RWPE1 (cell line): ENCODE results near the gene AMELY.

Source experiments
- CTCF ChIA-PET: fragments of 350-600 bp; sonication (Branson Sonifier 250); formaldehyde crosslinking; extraction: SDS; loops from one replicate; lab custom pipeline; 2021; lab: Yijun Ruan, JAX
- POLR2A ChIA-PET: fragments of 400-600 bp; formaldehyde crosslinking; extraction: SDS; loops from one replicate; lab custom pipeline; 2020; ENCODE audit warnings: antibody characterized with exemption; ENCODE audit not compliant: low non-redundant PET; lab: Yijun Ruan, JAX
- DNase-seq: peaks from one replicate; pipeline ENCODE4 v3.0.0; 2012; ENCODE audit warnings: low spot score
- H3K27ac ChIP-seq: fragments of 450-650 bp; 2 replicates; pipeline ENCODE4 v1.5.1; 2017
- TF ChIP-seq, protein P1 (sequence below): fragments of 450-650 bp; conservative IDR thresholded peaks from 2 replicates; pipeline ENCODE4 v1.5.1; 2017; ENCODE audit warnings: low read depth, mild to moderate bottlenecking

The AMELY gene

GRCh38 chrY:6929237-6929636 is 17.7 kb upstream of the AMELY start:
- DNase-seq = no peak
- ChIA-PET CTCF (no interaction called here), POLR2A (no interaction called here)
- TF ChIP-seq, protein P1, sequence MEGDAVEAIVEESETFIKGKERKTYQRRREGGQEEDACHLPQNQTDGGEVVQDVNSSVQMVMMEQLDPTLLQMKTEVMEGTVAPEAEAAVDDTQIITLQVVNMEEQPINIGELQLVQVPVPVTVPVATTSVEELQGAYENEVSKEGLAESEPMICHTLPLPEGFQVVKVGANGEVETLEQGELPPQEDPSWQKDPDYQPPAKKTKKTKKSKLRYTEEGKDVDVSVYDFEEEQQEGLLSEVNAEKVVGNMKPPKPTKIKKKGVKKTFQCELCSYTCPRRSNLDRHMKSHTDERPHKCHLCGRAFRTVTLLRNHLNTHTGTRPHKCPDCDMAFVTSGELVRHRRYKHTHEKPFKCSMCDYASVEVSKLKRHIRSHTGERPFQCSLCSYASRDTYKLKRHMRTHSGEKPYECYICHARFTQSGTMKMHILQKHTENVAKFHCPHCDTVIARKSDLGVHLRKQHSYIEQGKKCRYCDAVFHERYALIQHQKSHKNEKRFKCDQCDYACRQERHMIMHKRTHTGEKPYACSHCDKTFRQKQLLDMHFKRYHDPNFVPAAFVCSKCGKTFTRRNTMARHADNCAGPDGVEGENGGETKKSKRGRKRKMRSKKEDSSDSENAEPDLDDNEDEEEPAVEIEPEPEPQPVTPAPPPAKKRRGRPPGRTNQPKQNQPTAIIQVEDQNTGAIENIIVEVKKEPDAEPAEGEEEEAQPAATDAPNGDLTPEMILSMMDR = no peak
- H3K27ac ChIP-seq = no peak overlapping the region

DNA sequence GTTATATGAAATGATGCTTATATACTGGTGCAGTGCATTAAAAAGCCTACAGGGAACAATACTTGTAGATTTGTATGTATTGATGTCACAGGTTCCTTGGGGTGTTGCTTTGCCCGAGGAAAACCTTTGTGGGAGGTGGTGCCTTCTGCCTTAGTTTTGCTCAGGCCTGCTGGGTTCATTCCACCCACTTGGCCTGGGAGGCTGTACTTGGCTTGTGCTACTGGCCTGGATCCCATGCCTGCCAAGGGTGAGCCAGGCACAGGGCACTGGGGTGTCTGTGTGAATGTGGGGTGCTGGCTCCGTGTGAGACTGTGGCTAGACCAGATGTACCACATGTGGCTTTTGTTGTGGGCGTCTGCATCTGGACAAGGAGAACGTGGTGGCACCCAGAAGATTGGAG is 16.7 kb upstream of the AMELY start:
- POLR2A ChIA-PET = no interaction called here
- CTCF ChIA-PET = no interaction called here

DNA sequence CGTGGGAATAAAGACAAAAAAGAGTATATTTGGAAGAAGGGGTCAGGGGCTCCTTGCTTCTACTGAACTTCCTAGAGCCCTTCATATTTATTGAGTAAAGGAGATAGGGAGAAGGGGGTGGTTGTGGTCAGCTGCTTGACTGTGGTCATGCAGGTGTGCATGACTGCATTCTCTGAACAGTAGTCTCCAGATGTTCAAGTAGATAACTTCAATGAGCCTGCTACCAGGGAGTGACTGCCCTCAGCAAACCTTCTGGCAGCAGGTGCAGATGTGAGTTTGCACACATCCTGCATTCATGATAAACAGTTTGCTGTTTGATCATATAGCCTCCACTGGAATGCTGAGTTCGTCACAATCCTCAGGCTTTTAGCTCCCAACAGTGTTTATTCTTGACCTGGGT is 9.5 kb upstream of the AMELY start:
- TF ChIP-seq, protein P1 = no peak
- no peak for DNase-seq
- no peak overlapping the region for H3K27ac ChIP-seq
- POLR2A ChIA-PET = no interaction called here
- CTCF ChIA-PET = no interaction called here

More for the DNA sequence above, 16.7 kb upstream of the AMELY start:
- DNase-seq = no peak
- TF ChIP-seq, protein P1 = no peak
- H3K27ac ChIP-seq = no peak overlapping the region

GRCh38 chrY:6913362-6913761 is 1.8 kb upstream of the AMELY start:
- H3K27ac ChIP-seq = no peak overlapping the region
- no peak for DNase-seq
- TF ChIP-seq, protein P1 = no peak
- ChIA-PET POLR2A (no interaction called here), CTCF (no interaction called here)

DNA sequence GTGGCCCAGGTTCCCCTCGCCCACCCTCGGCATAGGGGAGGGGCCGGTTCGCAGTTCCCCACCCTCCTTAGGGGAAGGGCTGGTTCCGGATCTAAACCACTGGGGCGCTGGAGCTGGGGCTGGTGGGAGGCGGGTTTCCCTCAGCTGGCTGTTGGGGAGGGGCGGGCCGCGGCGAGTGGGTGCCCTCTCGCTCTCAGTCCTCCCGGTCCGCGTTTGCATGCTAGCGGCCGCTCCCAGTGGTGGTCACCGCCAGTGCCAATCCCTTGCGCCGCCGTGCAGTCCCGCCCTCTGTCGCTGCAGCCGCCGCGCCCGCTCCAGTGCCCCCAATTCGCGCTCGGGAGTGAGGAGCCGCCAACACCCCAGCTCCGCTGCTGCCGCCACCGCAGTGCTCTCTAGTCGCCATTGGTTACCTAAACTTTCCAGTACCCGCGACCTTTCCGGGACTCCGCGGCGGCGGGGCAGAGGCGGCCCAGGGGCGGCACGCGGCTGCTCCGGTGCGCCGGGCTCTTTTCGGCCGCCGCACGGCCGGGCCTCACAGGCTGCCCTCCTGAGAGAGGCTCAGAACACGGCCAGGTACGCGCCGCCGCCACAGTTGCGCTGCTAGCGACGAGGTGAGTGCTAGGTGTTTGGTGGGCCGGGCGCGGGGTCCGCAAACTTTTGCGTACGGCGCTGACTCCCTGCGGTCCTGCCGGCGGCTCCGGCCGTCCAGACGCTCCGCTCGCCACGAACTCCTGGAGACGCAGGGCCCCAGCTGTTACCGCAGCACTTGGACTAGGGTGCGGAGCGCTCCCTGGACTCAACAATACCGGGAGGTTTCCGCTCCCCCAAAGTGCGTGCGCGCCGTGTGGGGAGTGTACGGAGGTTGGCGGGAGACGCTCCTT is 940 bp downstream of the AMELY start, which contains the start of gene TBL1Y:
Gene TBL1Y (plus strand): TSS at position 326 of the 881 bp plus-strand sequence. CDS start 114,388 bp downstream, outside the sequence.
- ChIA-PET POLR2A (no interaction called here), CTCF (no interaction called here)
- TF ChIP-seq, protein P1 = no peak
- DNase-seq = no peak
- no peak within 1 kb of the TSS for H3K27ac ChIP-seq

DNA sequence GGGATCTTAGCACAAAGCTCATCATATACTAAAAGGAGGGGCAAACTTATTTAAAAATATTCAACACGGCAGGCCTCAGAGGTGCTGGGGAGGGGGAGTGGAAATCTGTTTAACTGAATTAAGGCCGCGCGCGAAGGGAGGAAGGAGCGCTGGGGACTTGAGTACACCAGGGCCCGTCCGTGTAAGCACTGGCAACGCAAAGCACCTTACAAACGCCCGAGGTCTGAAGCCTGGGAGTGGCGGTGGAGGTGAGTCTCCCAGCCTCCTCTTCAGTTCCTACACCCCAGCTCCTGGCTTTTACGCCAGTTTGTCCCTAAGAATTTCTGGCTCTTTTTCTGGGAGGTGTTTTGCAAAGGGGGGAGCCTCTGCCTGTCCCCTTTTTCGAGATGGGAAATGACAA is 1.7 kb downstream of the AMELY start:
- ChIA-PET POLR2A (no interaction called here), CTCF (no interaction called here)
- TF ChIP-seq, protein P1 = no peak
- no peak for DNase-seq
- H3K27ac ChIP-seq = no peak overlapping the region
